ENCODE data around the gene ITGB3.

ITGB3 gene

GRCh38 chr17:47207143-47208067, 46.2 kb upstream of the ITGB3 start:
- no peak for TF ChIP-seq RAD21 (IDR thresholded peaks at IDR 0.05; ENCODE audit: low read depth)
- no peak for TF ChIP-seq TCF12 (IDR thresholded peaks at IDR 0.05; ENCODE audit: low read depth)
- no peak for TF ChIP-seq CREB1 (IDR thresholded peaks at IDR 0.05; ENCODE audit: low read depth)
- TF ChIP-seq EGR1 (IDR thresholded peaks at IDR 0.05), result no peak
- no peak for TF ChIP-seq USF1 (IDR thresholded peaks at IDR 0.05)
- no peak for TF ChIP-seq NFIC (IDR thresholded peaks at IDR 0.05)
- no peak for TF ChIP-seq EP300 (IDR thresholded peaks at IDR 0.05; ENCODE audit: borderline replicate concordance)
- no peak for TF ChIP-seq TEAD4 (IDR thresholded peaks at IDR 0.05)
- TF ChIP-seq ZBTB7A (IDR thresholded peaks at IDR 0.05; ENCODE audit: low read depth), result no peak
- no peak for TF ChIP-seq YY1 (IDR thresholded peaks at IDR 0.05; ENCODE audit: low read depth)

- no peak for TF ChIP-seq EGR1 (IDR thresholded peaks at IDR 0.05)
Measured at GRCh38 chr17:47208744-47209488, 44.7 kb upstream of the ITGB3 start, which contains the start of gene MYL4. Gene MYL4 (plus strand): TSS chr17:47209348. CDS start chr17:47209423, 75 bp downstream.

DNA sequence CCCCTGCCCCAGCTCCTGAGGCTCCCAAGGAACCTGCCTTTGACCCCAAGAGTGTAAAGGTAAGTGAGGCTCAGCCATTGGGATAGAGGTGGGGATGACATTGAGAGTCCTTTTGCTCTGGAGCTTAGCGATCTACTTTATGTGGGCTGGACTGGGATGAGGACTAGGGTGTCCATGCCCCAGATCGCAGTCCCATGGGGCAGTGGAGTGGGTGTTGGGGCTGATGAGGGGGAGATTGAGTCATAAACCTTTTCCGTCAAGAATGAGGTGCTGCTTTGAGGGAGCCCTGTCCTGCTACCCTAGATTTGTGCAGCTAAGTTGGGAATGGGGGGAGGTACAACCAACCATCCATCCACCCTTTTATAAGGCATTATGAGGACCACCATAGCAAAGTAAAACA, 44.1 kb upstream of the ITGB3 start:
- no peak for TF ChIP-seq MAX (IDR thresholded peaks at IDR 0.05)
- TF ChIP-seq YY1 (IDR thresholded peaks at IDR 0.05; ENCODE audit: low read depth), result no peak
- TF ChIP-seq CREB1 (IDR thresholded peaks at IDR 0.05; ENCODE audit: low read depth), result no peak
- TF ChIP-seq CEBPB (IDR thresholded peaks at IDR 0.05), result no peak
- TF ChIP-seq TCF12 (IDR thresholded peaks at IDR 0.05; ENCODE audit: low read depth), result no peak
- TF ChIP-seq TEAD4 (IDR thresholded peaks at IDR 0.05), result no peak
- no peak for TF ChIP-seq USF1 (IDR thresholded peaks at IDR 0.05)

DNA sequence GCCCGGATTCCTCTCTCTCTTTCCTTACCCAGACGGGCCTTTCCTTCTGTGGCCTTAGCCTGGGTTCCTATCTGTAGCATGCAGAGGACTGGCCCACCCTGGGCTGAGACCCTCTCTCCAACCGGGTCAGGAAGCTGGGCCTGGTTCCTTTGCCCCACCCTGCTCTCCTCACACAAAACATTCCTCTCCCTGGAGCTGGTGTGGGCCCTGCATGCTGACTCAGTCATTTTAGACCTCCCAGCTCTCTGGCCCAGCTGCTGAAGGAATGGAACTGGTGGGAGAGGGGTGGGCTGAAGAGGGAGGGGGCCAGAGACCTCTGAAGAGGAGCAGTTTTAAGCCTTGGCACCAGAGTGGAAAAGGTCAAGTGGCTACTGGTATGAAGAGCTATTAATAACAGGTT, 43.5 kb upstream of the ITGB3 start:
- TF ChIP-seq EP300 (IDR thresholded peaks at IDR 0.05; ENCODE audit: borderline replicate concordance) (no peak), TAF1 (IDR thresholded peaks at IDR 0.05; ENCODE audit: low read depth) (no peak), CREB1 (IDR thresholded peaks at IDR 0.05; ENCODE audit: low read depth) (no peak), ZBTB7A (IDR thresholded peaks at IDR 0.05; ENCODE audit: low read depth) (no peak), NFIC (IDR thresholded peaks at IDR 0.05) (no peak), MAX (IDR thresholded peaks at IDR 0.05) (no peak), TEAD4 (IDR thresholded peaks at IDR 0.05) (no peak), USF1 (IDR thresholded peaks at IDR 0.05) (no peak), YY1 (IDR thresholded peaks at IDR 0.05; ENCODE audit: low read depth) (no peak), FOXM1 (IDR thresholded peaks at IDR 0.05; ENCODE audit: borderline replicate concordance, low read depth) (no peak), RAD21 (IDR thresholded peaks at IDR 0.05; ENCODE audit: low read depth) (no peak), CEBPB (IDR thresholded peaks at IDR 0.05) (no peak), TCF12 (IDR thresholded peaks at IDR 0.05; ENCODE audit: low read depth) (no peak), EGR1 (IDR thresholded peaks at IDR 0.05) (no peak)
- TF ChIP-seq, protein P1, sequence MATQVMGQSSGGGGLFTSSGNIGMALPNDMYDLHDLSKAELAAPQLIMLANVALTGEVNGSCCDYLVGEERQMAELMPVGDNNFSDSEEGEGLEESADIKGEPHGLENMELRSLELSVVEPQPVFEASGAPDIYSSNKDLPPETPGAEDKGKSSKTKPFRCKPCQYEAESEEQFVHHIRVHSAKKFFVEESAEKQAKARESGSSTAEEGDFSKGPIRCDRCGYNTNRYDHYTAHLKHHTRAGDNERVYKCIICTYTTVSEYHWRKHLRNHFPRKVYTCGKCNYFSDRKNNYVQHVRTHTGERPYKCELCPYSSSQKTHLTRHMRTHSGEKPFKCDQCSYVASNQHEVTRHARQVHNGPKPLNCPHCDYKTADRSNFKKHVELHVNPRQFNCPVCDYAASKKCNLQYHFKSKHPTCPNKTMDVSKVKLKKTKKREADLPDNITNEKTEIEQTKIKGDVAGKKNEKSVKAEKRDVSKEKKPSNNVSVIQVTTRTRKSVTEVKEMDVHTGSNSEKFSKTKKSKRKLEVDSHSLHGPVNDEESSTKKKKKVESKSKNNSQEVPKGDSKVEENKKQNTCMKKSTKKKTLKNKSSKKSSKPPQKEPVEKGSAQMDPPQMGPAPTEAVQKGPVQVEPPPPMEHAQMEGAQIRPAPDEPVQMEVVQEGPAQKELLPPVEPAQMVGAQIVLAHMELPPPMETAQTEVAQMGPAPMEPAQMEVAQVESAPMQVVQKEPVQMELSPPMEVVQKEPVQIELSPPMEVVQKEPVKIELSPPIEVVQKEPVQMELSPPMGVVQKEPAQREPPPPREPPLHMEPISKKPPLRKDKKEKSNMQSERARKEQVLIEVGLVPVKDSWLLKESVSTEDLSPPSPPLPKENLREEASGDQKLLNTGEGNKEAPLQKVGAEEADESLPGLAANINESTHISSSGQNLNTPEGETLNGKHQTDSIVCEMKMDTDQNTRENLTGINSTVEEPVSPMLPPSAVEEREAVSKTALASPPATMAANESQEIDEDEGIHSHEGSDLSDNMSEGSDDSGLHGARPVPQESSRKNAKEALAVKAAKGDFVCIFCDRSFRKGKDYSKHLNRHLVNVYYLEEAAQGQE (IDR thresholded peaks at IDR 0.05; ENCODE audit: low read depth), result no peak

GRCh38 chr17:47210779-47211178, 42.8 kb upstream of the ITGB3 start:
- TF ChIP-seq RAD21 (IDR thresholded peaks at IDR 0.05; ENCODE audit: low read depth), result no peak
- TF ChIP-seq YY1 (IDR thresholded peaks at IDR 0.05; ENCODE audit: low read depth), result no peak
- TF ChIP-seq EGR1 (IDR thresholded peaks at IDR 0.05), result no peak
- TF ChIP-seq EP300 (IDR thresholded peaks at IDR 0.05; ENCODE audit: borderline replicate concordance), result no peak
- TF ChIP-seq FOXM1 (IDR thresholded peaks at IDR 0.05; ENCODE audit: borderline replicate concordance, low read depth), result no peak
- no peak for TF ChIP-seq NFIC (IDR thresholded peaks at IDR 0.05)
- no peak for TF ChIP-seq TAF1 (IDR thresholded peaks at IDR 0.05; ENCODE audit: low read depth)
- no peak for TF ChIP-seq MAX (IDR thresholded peaks at IDR 0.05)
- TF ChIP-seq USF1 (IDR thresholded peaks at IDR 0.05), result no peak
- TF ChIP-seq, protein P1 (IDR thresholded peaks at IDR 0.05; ENCODE audit: low read depth), result no peak
- no peak for TF ChIP-seq CREB1 (IDR thresholded peaks at IDR 0.05; ENCODE audit: low read depth)
- no peak for TF ChIP-seq TEAD4 (IDR thresholded peaks at IDR 0.05)
- TF ChIP-seq ZBTB7A (IDR thresholded peaks at IDR 0.05; ENCODE audit: low read depth), result no peak
- TF ChIP-seq TCF12 (IDR thresholded peaks at IDR 0.05; ENCODE audit: low read depth), result no peak
- no peak for TF ChIP-seq CEBPB (IDR thresholded peaks at IDR 0.05)
